ENCODE measurements around the gene TPRG1L.

DNA sequence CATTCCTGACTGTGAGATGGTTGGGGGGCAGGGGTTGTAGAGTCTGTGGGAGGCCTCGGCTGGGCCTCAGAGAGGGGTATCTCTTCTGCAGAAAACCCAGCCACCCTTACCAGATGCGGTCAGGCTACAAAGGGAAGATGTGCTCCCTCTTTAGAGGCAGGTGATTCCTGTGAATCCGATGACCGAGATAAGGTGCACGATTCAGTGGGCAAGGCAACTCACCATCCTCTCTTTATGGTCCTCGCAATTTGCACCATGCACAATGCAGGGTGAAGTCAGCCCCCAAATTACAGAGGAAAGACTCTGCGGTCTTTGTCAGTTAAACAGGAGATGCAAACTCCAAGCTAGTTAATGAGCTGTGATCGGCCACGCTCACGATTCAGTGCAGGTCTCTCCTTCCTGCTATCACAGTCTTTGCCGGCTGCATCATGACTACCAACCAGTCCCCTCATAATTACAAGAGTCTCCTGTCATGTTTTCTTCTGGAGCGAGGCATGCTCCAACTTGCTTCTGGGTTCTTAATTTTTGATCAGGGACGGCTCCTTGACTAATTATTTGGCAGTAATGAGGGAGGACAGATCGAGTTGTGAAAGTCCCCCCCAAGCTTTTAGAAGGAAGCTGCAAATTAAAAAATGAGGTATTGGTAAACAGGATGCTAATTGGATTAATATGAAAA is 40.0 kb downstream of the TPRG1L start:
- TF ChIP-seq POLR2A (IDR thresholded peaks at IDR 0.05; ENCODE audit: low read depth, low read length) (no peak), CTCF (conservative IDR thresholded peaks at IDR 0.05; ENCODE audit: low read depth, low read length) (no peak), CEBPB (IDR thresholded peaks at IDR 0.05; ENCODE audit: low read depth, low read length) (no peak), BHLHE40 (IDR thresholded peaks at IDR 0.05; ENCODE audit: low read depth, low read length) (no peak), RCOR1 (IDR thresholded peaks at IDR 0.05; ENCODE audit: insufficient replicate concordance, low read length) (no peak), SMC3 (IDR thresholded peaks at IDR 0.05; ENCODE audit: low read depth, low read length) (no peak), CHD1 (IDR thresholded peaks at IDR 0.05; ENCODE audit: low read depth, low read length) (no peak), RAD21 (IDR thresholded peaks at IDR 0.05; ENCODE audit: low read length) (no peak), MXI1 (IDR thresholded peaks at IDR 0.05; ENCODE audit: borderline replicate concordance, low read depth, low read length) (no peak), RFX5 (IDR thresholded peaks at IDR 0.05; ENCODE audit: low read depth, low read length) (no peak)

All from IMR-90 (cell line).